ENCODE data around the gene GPC6.

DNA sequence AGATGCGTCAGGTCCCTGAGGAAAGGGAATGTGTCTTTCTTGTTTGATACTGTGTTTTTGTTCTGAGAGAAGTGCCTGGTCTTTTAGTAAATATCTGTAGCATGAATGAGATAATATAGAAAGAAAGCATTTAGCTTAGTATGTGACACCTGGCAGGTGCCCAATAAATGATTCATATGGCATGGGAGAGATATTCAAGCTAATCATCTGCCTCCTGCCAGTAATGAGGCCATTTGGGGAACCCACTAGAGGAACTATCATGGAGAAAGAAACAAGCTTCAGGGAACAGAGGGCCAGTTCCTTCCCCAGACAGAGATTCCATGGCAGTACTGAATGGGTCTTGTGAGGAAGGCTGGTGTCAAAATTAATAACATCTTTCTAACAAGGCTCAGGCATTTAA, 648.9 kb downstream of the GPC6 start:
- no peak for TF ChIP-seq LEF1 (IDR thresholded peaks at IDR 0.05; ENCODE audit: borderline replicate concordance)
- TF ChIP-seq ELF4 (IDR thresholded peaks at IDR 0.05) = no peak
- TF ChIP-seq, protein P1, sequence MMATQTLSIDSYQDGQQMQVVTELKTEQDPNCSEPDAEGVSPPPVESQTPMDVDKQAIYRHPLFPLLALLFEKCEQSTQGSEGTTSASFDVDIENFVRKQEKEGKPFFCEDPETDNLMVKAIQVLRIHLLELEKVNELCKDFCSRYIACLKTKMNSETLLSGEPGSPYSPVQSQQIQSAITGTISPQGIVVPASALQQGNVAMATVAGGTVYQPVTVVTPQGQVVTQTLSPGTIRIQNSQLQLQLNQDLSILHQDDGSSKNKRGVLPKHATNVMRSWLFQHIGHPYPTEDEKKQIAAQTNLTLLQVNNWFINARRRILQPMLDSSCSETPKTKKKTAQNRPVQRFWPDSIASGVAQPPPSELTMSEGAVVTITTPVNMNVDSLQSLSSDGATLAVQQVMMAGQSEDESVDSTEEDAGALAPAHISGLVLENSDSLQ (IDR thresholded peaks at IDR 0.05) = no peak
- TF ChIP-seq SP1 (IDR thresholded peaks at IDR 0.05) = no peak
- no peak for TF ChIP-seq BHLHE40 (IDR thresholded peaks at IDR 0.05; ENCODE audit: borderline replicate concordance)
- TF ChIP-seq FOXM1 (IDR thresholded peaks at IDR 0.05; ENCODE audit: borderline replicate concordance) = no peak
- TF ChIP-seq TARDBP (IDR thresholded peaks at IDR 0.05) = no peak
- TF ChIP-seq FOXK2 (IDR thresholded peaks at IDR 0.05) = no peak
- TF ChIP-seq L3MBTL2 (conservative IDR thresholded peaks at IDR 0.05) = no peak
- no peak for TF ChIP-seq FOXA1 (IDR thresholded peaks at IDR 0.05)
- TF ChIP-seq ZNF384 (IDR thresholded peaks at IDR 0.05) = no peak
